NCI-H187 (cell line): ENCODE data around the gene UBD.

Source experiments
- DNase-seq, 2 experiments: peaks; one replicate each; lab custom pipeline; 2025; lab: John Stamatoyannopoulos, UW

Gene UBD

GRCh38 chr6:29561091-29561490, 1.6 kb upstream of the UBD start:
- no peak for DNase-seq

GRCh38 chr6:29558439-29559079, 973 bp downstream of the UBD start:
- no peak for DNase-seq

GRCh38 chr6:29557320-29557719, 2.2 kb downstream of the UBD start:
- no peak for DNase-seq

GRCh38 chr6:29554764-29555163, 4.8 kb downstream of the UBD start:
- no peak for DNase-seq

GRCh38 chr6:29553268-29554057, 6.1 kb downstream of the UBD start:
- DNase-seq = no peak

GRCh38 chr6:29552512-29553051, 7.0 kb downstream of the UBD start:
- no peak for DNase-seq

GRCh38 chr6:29547573-29547972, 12.0 kb downstream of the UBD start:
- DNase-seq = no peak

GRCh38 chr6:29537714-29538403, 21.7 kb downstream of the UBD start:
- DNase-seq = no peak

- DNase-seq = no peak
Observed at GRCh38 chr6:29532320-29532951, 27.1 kb downstream of the UBD start.

GRCh38 chr6:29531668-29532067, 27.9 kb downstream of the UBD start:
- no peak for DNase-seq

GRCh38 chr6:29530671-29531310, 28.7 kb downstream of the UBD start:
- DNase-seq = no peak

GRCh38 chr6:29529956-29530355, 29.6 kb downstream of the UBD start:
- no peak for DNase-seq

- DNase-seq = no peak
Observed at GRCh38 chr6:29528988-29529560, 30.5 kb downstream of the UBD start.

GRCh38 chr6:29528300-29528931, 31.1 kb downstream of the UBD start:
- no peak for DNase-seq

- no peak for DNase-seq
Observed at GRCh38 chr6:29527564-29527963, 32.0 kb downstream of the UBD start.

- no peak for DNase-seq
Observed at GRCh38 chr6:29527126-29527525, 32.4 kb downstream of the UBD start.

- DNase-seq = no peak
Observed at GRCh38 chr6:29525311-29525639, 34.3 kb downstream of the UBD start.

GRCh38 chr6:29524444-29525310, 34.9 kb downstream of the UBD start:
- no peak for DNase-seq

- DNase-seq = no peak
Observed at GRCh38 chr6:29524044-29524443, 35.5 kb downstream of the UBD start.

- no peak for DNase-seq
Observed at GRCh38 chr6:29522227-29522626, 37.3 kb downstream of the UBD start.
